HCT116 (cell line): ENCODE measurements around the gene PTPRR.

Source experiments
- CEBPB ChIP-seq: IDR thresholded peaks from 2 replicates; pipeline ENCODE4 v1.6.1; 2012; ENCODE audit warnings: low read depth
- EZH2 ChIP-seq: fragments of 200-600 bp; sonication (generic); IDR thresholded peaks from 2 replicates; pipeline ENCODE4 v1.6.1; 2017; ENCODE audit warnings: antibody characterized with exemption, mixed run types
- EZH2phosphoT487 ChIP-seq: fragments of 200-600 bp; IDR thresholded peaks from 2 replicates; pipeline ENCODE4 v1.6.1; 2018; ENCODE audit warnings: antibody characterized with exemption, borderline replicate concordance
- JUND ChIP-seq: IDR thresholded peaks from 2 replicates; pipeline ENCODE4 v1.6.1; 2012
- POLR2A ChIP-seq: IDR thresholded peaks from 2 replicates; pipeline ENCODE4 v1.7.0; 2011; ENCODE audit warnings: borderline replicate concordance; ENCODE audit not compliant: insufficient read depth, insufficient read length; ENCODE audit errors: extremely low read depth
- SIN3A ChIP-seq: IDR thresholded peaks from 2 replicates; pipeline ENCODE4 v1.6.1; 2012; ENCODE audit warnings: low read depth
- SP1 ChIP-seq: IDR thresholded peaks from 2 replicates; pipeline ENCODE4 v1.6.1; 2012; ENCODE audit warnings: low read depth
- YY1 ChIP-seq: IDR thresholded peaks from 2 replicates; pipeline ENCODE4 v1.6.1; 2011; ENCODE audit warnings: low read length, low read depth, moderate library complexity, mild to moderate bottlenecking; ENCODE audit not compliant: insufficient replicate concordance; ENCODE audit errors: extremely low read depth
- ZFX ChIP-seq: fragments of 450-650 bp; IDR thresholded peaks from 2 replicates; pipeline ENCODE4 v1.6.1; 2017
- TF ChIP-seq, protein P1 (sequence below), 3 experiments: fragments of 200-600 bp in 1 of 3; sonication (generic) in 1 of 3; IDR thresholded peaks in 2 of 3; conservative IDR thresholded peaks in 1 of 3; 2 replicates each; pipeline ENCODE4 v1.5.1; 2012 to 2017; ENCODE audit warnings: low read depth in 2 of 3, low read length in 2 of 3, antibody characterized with exemption in 1 of 3, borderline replicate concordance in 1 of 3, control low read depth in 1 of 3, mild to moderate bottlenecking in 1 of 3, mixed read lengths in 1 of 3, mixed run types in 1 of 3, moderate library complexity in 1 of 3; ENCODE audit not compliant: insufficient read depth in 1 of 3
- TF ChIP-seq, protein P2 (sequence below): IDR thresholded peaks from 2 replicates; pipeline ENCODE4 v1.6.1; 2012
- TF ChIP-seq, protein P3 (sequence below): IDR thresholded peaks from 2 replicates; pipeline ENCODE4 v1.6.1; 2012

DNA sequence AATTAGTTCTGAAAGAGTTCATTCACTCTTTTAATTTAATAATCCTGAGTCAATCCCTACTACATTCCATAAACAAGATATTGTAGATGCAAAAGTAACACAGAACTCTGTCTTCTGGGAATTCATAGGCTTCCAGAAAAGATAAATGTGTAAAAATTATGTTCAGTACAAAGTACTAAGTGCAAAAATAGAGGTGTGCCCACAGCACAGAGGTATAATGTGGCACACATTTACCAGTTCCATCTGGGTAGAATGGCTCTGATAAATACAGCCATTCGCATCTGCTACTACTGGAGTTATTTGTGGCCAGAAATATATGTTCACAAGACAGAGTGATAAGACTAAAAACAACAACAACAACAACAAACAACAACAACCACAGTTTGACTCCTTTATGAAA, 171.7 kb downstream of the PTPRR start:
- TF ChIP-seq, protein P1, sequence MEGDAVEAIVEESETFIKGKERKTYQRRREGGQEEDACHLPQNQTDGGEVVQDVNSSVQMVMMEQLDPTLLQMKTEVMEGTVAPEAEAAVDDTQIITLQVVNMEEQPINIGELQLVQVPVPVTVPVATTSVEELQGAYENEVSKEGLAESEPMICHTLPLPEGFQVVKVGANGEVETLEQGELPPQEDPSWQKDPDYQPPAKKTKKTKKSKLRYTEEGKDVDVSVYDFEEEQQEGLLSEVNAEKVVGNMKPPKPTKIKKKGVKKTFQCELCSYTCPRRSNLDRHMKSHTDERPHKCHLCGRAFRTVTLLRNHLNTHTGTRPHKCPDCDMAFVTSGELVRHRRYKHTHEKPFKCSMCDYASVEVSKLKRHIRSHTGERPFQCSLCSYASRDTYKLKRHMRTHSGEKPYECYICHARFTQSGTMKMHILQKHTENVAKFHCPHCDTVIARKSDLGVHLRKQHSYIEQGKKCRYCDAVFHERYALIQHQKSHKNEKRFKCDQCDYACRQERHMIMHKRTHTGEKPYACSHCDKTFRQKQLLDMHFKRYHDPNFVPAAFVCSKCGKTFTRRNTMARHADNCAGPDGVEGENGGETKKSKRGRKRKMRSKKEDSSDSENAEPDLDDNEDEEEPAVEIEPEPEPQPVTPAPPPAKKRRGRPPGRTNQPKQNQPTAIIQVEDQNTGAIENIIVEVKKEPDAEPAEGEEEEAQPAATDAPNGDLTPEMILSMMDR (IDR thresholded peaks at IDR 0.05 in 2 of 3, conservative IDR thresholded peaks at IDR 0.05 in 1 of 3; ENCODE audit: borderline replicate concordance in 1 of 3, insufficient read depth in 1 of 3, low read depth in 2 of 3, low read length in 2 of 3) = no peak
- no peak for TF ChIP-seq ZFX
- no peak for TF ChIP-seq POLR2A
- TF ChIP-seq, protein P2, sequence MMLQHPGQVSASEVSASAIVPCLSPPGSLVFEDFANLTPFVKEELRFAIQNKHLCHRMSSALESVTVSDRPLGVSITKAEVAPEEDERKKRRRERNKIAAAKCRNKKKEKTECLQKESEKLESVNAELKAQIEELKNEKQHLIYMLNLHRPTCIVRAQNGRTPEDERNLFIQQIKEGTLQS = no peak
- no peak for TF ChIP-seq SP1
- no peak for TF ChIP-seq EZH2
- no peak for TF ChIP-seq JUND
- TF ChIP-seq YY1 = no peak
- no peak for TF ChIP-seq SIN3A
- TF ChIP-seq, protein P3, sequence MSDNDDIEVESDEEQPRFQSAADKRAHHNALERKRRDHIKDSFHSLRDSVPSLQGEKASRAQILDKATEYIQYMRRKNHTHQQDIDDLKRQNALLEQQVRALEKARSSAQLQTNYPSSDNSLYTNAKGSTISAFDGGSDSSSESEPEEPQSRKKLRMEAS = no peak
- no peak for TF ChIP-seq CEBPB
- no peak for TF ChIP-seq EZH2phosphoT487
